Measurements from ENCODE around the gene GRIA4.

- no peak for TF ChIP-seq CTCF (IDR thresholded peaks at IDR 0.05)
- no peak for TF ChIP-seq REST (IDR thresholded peaks at IDR 0.05; ENCODE audit: low read depth, low read length)
- TF ChIP-seq GATA2 (CRISPR knock-in tag; IDR thresholded peaks at IDR 0.05): no peak
- no peak for TF ChIP-seq JUND (IDR thresholded peaks at IDR 0.05)
- no peak for TF ChIP-seq TEAD4 (IDR thresholded peaks at IDR 0.05; ENCODE audit: borderline replicate concordance, insufficient read depth)
- TF ChIP-seq MAX (IDR thresholded peaks at IDR 0.05; ENCODE audit: low read depth): no peak
These were observed 17.8 kb upstream of the GRIA4 start for GRCh38 chr11:105592035-105592434.

All from SK-N-SH (cell line).